T-helper 9 cell (primary cell): ENCODE data around the gene CTNNAL1.
"Not testable (repeated sequence)": the region's sequence is repeated elsewhere in the genome, so short reads cannot be mapped to it uniquely, and the experiment has no call there.

Experiments used
- DNase-seq: peaks from one replicate; pipeline ENCODE4 v3.0.0-alpha.2; 2020

The CTNNAL1 gene

DNA sequence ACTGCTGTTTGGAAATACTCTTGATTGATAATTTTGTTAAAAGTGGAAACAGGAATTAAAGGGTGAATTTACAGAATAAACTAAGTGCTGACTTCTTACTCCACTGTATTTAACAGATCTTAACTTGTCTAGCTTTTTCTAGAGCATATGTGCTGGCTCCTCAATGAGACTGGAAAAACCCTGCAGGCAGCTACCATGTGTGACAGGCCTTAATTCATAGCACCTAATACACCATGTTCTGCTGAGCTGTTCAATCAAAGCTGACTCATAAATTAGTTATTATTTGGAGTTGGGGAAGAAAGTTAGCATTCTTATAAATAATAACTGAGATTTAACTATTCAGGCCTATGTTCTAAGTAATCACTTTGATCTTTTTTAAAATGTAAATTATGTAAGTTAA lies 29.4 kb downstream of the CTNNAL1 start:
- DNase-seq, result no peak

- no peak for DNase-seq
These were observed 32.4 kb downstream of the CTNNAL1 start for GRCh38 chr9:108980893-108981292.

DNA sequence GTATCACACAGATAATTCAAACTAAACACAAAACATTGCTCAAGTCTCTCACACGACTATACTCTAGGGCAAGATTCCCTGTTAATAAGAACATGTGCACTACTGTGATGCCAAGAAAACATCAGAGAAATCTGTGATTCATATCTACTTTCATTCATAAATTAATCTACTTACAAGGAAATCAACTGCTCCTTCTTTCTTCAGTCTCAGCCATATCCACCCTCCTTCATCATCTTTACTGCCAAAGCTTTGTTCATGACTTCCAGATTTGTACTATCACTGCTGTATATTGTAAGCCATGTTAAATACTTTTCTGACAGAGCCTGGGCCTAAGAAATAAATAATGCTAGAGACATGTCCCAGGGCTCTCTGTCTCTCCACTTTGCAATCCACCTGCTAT lies 35.1 kb downstream of the CTNNAL1 start:
- DNase-seq, result no peak

DNA sequence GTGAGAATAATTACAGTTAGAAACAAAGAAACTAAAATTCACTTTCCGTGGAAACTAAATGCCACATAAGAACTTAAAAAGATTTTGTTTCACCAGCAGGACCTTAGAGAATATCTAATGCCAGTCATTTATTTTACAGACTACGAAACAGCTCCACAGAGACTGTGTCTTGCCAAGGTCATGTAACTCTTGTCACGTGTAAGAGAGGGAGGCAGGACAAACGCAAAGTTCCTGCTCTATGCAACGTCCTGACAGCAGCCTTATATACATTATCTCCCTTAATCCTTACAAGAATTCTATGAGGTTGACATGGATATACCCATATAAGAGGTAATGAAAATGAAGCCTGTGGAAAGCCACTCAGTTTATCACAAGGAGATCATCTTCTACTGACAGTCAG lies 39.4 kb downstream of the CTNNAL1 start:
- no peak for DNase-seq

DNA sequence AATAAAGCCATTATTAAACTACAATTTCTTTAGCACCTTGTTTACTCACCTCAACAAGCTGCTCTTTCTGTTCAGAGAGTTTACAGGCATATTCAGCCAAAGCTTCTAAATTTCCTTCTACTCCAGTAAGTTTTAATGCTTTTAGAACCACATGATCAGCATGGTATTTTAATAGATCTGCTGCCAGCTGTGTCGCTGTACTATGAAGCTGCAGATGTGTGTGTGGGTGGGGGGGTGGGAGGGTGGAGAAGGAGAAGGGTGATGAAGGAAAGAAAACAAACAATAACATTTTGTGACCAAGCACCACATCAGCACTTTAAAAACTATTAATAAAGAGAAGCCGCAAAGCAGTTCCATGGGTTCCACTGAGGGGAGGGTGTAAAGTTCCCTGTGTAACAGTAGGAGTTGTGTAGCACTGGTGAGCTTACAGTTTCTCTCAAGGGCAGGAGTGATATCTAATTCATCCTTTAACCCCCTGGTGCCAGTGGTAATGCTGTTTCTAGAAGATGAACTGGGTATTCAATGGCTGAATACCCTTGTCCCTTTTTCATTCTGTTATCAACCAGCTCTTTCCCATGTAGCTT lies 40.6 kb downstream of the CTNNAL1 start:
- DNase-seq, result no peak

DNA sequence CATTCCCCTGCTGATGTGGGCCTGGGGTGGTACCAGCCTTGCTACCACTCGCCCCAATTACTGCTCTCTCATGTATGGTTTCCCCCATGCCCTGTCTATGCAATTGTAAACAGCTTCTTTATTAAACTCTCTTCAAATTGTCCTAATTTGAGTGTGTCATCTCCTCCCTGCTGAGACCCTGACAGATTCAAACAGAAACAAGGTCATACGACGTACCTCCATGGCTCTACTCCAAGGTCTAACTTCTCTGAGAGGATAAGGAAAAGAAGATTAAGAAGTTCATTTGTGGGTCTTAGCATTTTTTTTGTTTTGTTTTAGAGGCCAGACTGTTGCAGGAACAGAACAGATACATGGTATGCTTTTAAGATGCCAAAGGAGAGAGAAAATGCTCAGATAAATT lies 41.1 kb downstream of the CTNNAL1 start:
- no peak for DNase-seq

DNA sequence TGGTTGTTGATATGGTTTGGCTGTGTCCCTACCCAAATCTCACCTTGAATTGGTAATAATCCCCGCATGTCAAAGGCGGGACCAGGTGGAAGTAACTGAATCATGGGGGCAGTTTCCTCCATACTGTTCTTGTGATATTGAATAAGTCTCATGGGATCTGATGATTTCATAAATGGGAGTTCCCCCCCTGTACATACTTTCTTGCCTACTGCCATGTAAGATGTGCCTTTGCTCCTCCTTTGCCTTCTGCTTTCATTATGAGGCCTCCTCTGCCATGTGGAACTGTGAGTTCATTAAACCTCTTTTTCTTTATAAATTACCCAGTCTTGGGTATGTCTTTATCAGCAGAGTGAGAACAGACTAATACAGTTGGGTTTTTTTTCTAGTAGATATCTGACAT lies 41.9 kb downstream of the CTNNAL1 start:
- not testable (repeated sequence) for DNase-seq

- DNase-seq, result no peak
These were observed 45.4 kb downstream of the CTNNAL1 start for GRCh38 chr9:108967916-108968315.

GRCh38 chr9:108963459-108964143 lies 49.7 kb downstream of the CTNNAL1 start:
- no peak for DNase-seq

GRCh38 chr9:108961151-108961550 lies 52.1 kb downstream of the CTNNAL1 start:
- DNase-seq, result no peak

DNA sequence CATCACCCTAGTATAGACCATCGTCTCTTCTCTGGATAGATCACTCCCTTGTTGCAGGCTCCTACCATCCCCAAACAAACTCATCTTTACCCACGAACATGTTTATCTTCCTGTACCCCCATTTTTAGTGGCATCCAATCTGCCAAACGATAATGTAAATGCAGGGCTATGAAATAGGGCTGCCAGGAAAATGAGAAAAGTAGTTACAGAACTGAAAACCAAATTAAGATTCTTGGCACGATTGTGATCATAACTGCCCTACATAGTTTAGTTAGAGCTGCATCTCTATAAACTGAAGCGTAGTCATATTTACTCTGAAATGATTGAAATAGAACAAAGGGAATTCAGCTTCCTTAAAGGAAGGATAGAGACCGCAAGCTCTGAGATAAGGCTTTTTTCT lies 53.0 kb downstream of the CTNNAL1 start:
- DNase-seq, result no peak

DNA sequence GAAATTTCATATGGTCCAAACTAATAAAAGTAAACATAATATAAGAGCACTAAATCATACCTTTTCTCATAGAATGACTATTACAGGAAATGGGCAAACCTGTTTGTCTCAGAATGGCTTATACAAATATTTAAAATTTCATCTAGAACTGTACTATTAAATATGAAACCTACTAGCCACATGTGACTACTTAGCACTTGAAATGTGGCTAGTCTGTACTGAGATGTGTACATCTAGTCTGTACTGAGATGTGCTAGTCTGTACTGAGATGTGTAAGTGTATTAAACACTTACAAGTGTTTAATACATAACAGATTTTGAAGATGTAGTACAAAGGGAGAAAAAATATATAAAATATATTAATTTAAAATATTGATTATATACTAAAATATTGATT lies 56.7 kb downstream of the CTNNAL1 start:
- no peak for DNase-seq

- no peak for DNase-seq
These were observed 57.2 kb downstream of the CTNNAL1 start for GRCh38 chr9:108956022-108956630.

DNA sequence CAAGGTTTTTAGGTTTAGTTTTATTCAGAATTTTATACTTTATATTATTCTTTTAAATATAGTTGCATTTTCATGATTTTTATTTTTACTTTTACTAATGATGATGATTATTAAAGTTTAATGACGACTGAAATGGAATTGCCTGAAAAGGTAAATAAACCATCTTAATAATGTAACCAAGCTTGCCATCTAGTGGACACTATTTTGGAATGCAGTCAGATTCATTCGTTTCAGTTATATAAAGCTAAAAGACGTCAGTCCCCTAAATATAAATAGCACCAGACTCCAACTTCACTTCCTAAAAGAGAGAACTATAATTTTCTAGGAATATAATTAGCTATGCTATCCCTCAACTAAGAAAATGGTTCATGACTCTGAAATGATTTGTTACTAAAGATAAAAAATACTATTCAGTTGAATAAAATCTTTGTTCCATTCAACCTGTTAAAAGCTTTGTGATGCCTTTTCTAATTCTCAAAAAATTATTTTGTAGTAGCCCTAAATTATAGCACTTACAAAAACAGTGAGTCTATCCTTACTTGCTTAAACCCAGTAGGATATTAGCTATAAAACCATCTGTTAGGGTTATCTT lies 59.2 kb downstream of the CTNNAL1 start:
- DNase-seq, result no peak

- no peak for DNase-seq
These were observed 61.7 kb downstream of the CTNNAL1 start for GRCh38 chr9:108951578-108951977.

DNA sequence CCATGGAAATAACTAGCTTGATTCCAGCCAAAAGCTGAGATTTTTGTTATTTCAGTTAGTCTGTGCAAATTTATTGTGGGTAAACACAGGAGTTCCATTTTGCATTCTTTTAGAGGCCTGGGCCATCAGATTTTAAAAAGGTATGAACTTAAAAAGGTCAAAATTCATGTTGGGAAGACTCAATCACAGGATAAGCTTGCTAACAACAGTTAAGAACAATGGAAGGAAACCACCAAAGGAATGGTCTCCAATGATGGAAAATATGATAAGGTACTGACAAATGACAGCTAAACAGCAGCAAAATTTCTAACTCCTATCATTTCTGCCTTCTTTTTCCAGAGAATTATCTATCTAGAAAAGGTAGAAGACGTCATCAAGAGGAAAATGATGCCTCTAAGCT lies 63.1 kb downstream of the CTNNAL1 start:
- DNase-seq, result no peak

GRCh38 chr9:108939975-108940374 lies 73.3 kb downstream of the CTNNAL1 start:
- DNase-seq, result no peak

DNA sequence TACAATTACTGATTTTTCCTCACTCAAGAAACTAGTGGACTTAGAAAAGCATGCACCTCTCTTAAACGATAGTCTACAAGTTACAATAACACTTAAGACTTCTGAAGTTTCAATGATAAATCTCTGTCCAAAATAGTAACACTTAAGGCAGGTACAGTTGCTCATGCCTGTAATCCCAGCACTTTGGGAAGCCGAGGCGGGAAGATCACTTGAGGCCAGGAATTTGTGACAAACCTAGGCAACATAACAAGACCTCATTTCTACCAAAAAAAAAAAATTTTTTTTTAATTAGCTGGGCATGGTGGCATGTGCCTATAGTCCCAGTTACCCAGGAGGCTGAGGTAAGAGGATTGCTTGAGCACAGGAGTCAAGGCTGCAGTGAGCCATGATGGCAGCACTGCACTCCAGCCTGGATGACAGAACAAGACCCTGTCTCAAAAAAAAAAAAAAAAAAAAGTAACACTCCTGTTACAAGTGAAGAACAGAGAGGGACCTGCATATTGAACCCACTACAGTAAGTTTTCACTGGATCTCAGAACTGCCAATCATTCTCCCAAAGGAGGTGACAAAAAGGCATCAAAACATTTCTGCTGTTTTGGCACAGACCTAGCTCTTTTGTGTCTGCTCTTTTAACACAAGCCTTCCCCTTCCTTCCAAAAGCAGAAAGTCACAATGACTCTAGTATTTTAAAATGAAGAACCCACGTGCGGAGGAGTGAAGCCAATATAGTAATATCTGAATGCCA lies 75.6 kb downstream of the CTNNAL1 start:
- DNase-seq, result no peak

GRCh38 chr9:108934323-108934893 lies 78.9 kb downstream of the CTNNAL1 start, which contains the start of gene ABITRAM:
ABITRAM (plus strand) TSS chr9:108934400; CDS start chr9:108934487, 87 bp downstream.
- peak; percentile 69 for DNase-seq

GRCh38 chr9:108933718-108934322 lies 79.5 kb downstream of the CTNNAL1 start, which contains the start of gene ELP1:
ELP1 (minus strand) TSS chr9:108934124; CDS start chr9:108931146, 2,978 bp downstream.
- DNase-seq, result peak; percentile 94

- DNase-seq, result no peak
These were observed 80.0 kb downstream of the CTNNAL1 start for GRCh38 chr9:108933231-108933717.

GRCh38 chr9:108928386-108928785 lies 84.9 kb downstream of the CTNNAL1 start:
- DNase-seq, result no peak
